ENCODE measurements around the gene ATG9B.

The ATG9B gene

DNA sequence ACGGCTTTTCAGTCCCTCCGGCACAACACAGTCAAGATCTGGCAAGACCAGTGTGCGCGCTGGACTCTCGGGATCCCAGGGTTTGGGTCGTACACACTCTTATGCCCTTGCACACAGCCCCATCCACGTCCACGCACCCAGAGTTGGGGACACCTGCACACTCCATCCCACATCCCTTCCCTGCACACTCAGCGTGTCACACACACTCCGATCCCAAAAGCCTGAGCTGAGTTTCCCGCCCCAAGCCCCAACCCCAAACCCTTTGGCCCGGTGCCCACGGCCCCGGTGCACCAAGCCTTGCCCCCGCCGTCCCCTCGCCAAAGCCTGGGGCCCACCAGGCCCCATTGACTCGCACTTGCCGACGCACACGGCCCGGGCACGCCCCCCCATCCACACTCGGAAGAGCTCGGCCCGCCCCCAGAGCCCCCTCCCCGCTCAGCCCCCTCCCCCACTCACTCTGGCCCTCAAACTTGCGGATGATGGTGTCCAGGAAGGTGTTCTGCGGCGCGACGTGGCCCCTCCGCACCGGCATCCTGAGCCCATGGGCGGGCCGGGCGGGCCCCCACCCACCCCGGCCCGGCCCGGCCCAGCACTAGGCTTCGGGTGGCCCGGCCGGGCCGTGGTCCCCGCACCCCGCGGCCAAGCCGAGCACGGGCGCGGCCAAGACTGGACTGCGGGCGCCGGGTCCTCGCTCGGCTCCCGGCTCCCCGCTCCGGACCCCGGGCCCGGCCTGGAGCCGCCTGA, 46.7 kb downstream of the ATG9B start:
- DNase-seq, result peak; percentile 18

DNA sequence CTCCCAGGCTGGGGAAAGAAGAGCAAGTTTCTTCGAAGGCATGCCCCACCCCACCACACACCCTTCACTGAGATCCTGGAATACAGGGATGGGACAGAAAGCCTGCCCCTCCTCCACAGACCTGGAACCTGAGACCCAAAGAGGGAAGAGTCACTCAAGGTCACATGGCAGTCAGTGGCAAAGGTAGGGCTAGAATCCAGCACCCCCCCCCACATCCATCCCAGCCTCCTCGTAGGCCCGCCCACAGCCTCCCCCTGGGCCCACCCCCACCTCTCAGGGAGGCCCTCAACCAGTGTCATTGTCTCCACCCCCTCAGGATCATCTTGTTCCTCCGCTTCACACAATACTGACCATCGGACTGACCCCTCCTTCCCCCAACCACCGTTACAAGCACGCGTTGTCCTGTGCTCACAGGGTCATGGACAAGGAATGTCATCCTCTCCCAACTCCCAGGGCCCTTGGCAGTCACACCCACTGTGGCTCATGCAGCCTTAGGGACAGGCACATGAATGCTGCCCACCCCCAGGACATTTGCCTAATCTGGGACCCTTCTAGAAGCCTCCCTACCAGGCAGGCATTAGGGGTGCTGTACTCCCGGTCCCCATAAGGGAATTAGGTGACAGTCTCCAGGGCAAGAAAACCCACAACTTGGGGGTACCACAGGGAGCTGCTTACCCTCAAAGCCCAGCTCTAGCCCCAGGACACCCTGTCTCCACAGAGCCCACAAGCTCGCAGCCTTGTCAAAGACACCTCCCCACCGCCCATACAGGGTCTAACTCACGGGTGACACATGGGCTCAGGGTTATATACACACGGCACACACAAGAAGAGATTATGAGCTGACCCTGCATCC, 47.5 kb downstream of the ATG9B start:
- DNase-seq, result peak; percentile 70

DNA sequence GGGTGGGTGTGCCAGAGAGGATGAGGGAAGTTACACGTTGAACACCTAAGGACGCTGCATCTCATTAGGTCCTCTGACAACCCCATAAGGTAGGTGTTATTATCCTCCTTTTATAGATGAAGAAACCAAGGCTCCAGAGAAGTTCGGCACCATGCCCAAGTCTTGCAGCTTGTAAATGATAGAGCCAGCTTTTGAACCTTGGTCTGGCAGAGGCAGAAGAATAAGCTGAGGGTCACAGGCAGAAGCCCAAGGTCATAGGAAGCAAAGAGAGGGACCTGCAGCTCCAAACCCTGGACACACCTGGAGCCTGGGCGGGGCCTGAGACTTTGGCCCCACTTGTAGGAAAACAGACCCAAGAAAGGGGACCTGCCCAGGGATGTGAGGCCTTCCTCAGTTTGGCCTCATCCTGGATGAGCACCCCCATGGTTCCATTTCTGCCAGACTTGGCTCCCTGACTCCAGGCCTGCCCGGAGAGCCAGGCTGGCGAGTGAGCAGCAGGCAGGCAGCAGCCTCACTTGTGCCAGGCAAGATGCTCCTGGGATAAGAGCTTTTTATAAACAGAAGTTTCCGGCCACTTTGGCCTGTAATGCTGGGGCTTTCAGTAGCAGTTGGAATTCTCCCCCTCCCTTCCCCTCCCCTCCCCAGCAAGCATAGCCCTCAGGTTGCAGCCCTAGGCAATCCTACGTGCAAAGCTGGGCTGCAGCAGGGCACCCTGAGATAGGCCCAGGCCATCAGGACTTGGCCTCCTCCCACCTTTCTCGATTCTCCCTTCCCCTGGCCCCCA, 48.6 kb downstream of the ATG9B start:
- no peak for DNase-seq

DNA sequence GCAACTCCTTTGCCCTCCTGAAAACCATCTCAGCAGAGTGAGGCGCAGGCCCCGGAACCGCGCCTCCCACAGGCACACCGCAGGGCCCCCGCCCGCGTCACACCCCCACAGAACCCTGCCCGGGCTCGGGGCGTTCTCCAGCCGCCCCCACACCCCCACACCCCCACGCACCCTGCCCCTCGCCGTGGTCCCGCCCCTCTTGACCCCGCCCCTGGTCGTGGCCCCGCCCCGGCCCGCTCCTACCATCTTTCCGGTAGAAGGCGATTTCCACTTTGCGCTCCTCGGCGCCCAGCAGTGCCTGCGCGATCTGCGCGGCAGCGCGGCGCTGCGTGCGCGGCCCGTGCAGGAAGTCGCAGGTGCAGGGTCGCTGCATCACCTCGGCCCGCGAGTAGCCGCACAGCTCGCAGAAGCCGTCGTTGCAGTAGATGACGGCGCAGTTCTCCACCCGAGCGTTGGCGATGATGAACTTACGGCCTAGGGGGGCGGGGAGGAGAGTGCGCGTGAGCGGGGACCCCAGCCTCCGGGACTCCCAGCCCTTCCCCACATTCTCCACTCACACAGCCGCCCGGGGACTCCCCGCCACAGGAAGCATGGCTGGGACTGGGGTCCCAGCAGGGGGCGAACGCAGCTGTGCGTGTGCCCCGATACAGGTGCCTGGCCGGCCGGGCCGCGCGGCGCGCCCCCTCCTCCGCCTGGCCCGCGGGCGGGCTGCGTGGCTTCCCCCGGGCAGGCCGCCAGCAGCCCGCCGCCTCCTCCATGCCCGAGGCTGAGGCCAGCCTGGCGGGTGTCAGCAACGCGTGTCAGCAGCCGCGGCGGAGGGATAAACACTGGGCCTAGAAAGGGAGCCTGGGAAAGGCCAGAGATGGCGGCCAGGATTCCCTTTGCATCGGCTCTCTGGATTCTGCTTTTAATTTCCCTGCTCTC, 49.6 kb downstream of the ATG9B start:
- peak; percentile 65 for DNase-seq

DNA sequence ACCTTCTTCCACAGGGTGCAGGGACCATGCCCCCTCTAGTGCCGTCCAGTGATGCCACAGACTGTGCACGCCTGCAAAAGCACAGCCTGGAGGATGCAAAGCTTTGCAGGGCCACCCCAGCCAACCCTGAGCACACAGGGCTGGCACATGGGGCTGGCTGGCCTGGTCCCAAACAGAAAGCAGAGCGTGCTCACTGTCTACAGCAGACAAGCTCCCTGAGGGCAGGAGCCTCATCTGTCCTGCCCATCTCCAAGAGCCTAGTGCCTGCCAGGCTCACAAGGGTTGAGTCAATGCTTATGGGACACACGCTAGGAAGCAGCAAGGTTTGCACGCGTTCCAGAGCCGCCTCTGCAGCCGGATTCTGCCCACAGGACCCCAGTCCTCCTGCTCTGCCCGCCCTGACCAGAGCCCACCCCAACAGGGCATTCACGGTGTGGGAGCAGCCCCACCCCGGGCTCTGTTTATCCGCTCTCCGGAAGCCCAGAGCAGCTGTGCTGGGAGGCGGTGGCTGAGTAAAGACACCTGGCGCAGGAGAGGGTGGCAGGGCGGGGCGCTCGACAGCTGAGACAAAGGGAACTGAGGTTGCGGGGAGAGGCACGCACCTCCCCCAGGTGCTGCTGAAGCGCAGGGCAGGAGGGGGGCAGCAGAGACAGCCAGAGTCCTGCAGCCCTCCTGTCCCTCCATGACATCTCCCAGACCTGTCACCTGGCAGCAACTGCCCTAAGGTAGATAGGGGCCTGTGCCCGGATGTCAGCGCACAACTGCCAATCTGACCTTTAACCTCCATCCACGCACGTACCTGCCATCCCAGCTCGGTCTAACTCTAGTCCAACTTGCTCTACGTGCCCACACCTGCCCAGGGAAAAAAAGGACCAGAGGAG, 50.5 kb downstream of the ATG9B start:
- peak; percentile 61 for DNase-seq

DNA sequence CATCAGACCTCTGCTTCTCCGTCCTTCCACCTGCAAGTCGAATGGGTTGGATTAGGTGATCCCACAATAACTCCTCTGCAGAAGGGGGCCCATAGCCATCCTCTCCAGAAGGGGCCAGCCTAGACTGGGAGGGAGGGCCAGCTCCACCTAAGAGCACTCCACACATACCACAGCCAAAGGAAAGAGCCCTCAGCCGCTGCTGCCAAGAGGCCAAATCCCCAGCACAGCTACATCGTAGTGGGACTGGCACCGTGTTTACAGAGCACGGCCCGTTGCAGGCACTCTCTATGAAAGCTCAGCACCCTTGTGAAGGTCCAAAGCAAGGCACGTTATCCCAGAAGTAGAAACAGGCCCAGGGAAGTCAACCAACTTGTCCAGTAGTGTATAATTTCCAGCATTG, 51.6 kb downstream of the ATG9B start:
- DNase-seq, result no peak

DNA sequence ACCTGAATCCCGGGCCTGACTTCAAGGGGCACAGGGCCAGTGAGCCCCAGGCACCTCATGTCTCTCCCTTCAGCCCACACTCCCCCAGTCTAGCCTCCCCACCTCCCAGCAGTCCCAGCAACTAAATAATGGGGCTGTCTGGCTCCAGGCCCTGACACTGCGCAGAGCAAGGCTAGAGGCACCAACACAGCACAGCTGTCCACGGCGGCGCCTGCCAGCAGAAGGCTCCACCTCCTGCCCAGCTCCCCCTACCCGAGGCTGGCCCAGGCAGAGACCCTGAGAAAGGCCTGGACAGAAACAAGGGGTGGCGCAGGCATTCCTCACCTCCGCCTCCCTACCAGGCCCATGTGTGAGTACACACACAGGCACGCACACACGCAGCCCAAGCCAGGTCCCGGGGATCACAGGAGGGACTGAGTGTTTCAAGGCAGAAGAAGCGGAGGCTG, 52.2 kb downstream of the ATG9B start:
- no peak for DNase-seq

DNA sequence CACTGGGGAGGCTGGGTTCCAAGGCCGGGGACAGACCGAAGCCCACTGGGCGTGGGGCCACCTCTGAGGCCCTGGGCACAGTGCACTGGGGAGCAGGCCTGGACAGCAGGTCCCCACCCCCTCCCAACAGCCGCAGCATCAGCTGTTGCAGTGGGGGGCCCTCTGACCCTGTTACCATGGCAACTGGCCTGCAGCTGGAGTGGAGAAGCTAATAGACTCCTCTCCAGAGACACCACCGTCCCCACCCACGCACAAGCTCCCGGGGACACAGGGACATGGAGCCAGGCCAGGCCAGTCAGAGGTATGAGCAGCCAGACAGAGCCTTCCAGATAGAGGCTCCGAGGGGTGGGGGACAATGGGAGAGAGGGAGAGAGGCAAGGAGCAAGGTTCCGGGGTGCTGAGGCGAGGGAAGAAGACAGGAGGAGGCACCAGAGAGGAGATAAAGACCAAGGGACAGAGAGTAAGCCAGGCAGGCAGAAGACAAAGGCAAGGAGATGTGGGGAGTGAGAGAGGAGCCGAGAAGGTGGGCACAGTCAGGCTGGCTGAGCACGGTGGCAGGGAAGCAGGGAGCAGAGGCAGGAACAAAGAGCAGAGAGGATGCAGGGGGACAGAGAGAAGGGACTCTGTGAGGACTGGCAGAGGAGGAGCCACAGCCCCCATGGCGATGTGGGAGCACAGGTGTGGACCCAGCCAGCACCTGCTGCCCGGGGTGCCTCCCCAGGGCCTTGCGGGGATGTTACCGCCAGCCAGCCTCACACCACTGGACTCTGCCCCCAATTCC, 52.9 kb downstream of the ATG9B start:
- no peak for DNase-seq

DNA sequence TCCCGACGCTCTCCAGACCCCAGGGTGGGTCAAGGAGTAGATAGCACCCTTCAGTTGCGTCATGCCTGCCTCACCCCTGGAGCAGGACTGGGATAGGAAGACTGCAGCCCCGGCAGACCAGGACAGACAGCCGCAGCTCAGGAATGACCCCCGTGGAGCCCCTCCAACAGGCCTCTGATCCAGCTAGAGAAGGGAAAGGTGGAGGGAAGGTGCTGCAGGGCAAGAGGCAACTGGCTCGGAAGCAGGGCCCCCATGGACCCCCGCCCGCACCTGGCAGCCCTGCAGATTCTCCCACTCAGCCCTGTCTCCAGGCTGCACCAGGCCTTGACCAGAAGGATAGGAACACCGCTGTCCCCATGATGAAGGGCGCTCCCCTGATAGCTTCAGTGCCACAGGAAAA, 53.9 kb downstream of the ATG9B start:
- DNase-seq, result no peak

DNA sequence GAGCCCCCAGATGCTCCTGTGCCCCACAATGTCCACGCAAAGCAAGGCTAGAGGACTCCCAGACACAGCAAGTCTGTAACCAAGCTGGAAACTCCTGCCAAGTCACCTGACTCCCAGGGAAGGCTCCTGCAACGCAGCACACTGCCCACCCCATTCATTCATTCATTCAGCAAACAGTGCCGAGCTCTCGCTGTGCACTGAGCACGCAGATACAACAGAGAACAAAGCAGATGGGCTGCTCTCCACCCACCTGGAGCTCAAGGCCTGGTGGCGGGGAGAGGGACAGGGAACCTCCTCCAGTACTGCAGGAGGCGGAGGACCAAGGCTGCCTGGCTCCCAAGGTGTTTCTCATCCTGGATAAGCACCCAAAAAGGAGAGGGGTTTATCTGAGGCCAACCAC, 54.8 kb downstream of the ATG9B start:
- DNase-seq, result peak; percentile 71

DNA sequence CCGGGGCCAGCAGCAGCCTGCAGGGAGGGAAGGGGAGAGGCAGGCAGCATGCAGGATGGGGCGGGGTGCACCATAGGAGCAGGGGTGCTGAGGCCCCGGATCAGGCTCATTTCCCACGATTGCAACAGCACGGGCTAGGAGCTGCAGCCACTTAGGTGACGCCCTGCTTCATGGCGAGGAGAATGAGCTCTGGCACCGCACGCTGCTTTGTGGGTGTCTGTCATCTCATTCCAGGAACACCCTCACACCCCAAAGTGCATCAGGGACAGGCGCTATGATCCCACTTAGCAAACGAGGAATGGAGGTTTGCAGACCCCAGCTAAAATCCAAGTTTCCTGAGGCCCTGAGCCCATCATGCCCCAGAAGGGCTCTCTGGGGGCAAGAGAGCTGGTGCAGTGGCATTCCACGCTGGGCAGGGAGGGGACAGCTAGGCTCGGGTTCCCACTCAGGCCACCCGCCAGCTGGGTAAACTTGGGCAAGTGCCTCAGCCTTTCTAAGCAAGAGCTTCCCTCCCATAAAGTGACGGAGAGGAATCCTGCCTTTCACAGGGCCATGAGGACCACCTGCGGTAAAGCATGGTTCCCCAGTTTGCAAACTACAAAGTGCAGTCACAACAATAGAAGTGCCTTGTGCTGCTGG, 55.4 kb downstream of the ATG9B start:
- DNase-seq, result no peak

DNA sequence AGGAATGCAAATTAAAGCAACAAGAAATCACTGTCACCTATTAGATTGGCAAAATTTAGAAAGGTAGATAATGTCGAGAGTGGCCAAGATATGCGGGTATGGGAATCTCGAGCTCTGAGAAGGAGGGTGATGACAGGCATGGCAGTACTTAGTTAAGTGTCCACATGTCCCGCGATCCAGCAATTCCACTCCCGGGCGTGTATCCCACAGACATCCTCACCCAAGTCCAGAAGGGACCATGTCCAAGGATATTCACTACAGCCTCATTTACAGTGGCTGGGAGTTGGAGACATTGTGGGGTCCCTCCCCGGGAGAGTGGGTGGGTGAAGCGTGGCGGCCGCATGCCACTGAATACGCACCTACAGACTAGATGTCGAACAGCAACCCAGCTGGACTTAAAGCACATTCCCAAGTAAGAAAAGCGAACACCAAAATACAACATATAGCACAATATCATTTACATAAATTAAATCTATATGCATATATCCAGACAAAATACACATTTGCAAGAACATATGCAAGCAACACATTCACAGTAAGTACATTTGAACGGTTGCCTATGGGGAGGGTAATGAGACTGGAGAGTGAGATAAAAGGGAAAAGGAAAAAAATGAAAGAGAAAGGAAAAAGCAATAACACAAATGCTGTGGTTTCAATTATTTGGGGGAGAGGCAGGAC, 56.1 kb downstream of the ATG9B start:
- DNase-seq, result no peak

DNA sequence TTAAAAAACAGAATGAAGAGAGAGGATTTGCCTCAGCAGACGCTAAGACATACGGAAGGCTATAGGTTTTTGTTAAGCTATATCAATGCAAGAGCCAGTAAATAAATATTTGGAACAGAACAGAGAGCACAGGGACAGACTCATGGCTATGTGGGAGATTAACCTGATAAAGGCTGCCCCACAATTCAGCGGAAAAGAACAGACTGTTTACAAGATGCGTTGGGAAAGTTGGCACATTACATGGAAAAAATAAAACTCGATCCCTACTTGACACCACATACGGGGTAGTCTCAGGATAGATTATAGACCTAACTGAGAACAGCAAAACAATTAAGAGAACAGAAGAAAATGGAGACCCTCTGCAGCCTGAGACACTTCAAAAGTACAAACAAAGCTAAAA, 56.9 kb downstream of the ATG9B start:
- peak; percentile 8 for DNase-seq

DNA sequence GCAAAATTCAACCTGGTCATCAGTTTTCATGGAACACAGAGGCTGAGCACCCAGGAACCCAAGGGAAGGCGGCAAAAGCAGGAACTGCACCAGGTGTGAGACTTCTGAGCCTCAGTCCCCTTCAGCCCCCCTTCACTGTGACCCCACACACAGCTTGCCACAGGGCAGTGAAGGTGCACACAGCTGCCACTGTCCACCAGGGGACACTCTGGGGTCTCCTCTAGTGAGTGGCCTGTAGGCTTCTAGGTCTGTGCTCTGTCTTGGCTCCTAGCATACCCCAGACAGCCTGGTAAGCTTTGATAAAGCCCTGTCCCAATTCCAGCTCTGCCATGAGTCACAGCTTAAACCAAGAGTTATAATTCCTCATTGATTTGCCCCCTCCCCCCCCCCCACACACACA, 58.3 kb downstream of the ATG9B start:
- DNase-seq, result no peak

DNA sequence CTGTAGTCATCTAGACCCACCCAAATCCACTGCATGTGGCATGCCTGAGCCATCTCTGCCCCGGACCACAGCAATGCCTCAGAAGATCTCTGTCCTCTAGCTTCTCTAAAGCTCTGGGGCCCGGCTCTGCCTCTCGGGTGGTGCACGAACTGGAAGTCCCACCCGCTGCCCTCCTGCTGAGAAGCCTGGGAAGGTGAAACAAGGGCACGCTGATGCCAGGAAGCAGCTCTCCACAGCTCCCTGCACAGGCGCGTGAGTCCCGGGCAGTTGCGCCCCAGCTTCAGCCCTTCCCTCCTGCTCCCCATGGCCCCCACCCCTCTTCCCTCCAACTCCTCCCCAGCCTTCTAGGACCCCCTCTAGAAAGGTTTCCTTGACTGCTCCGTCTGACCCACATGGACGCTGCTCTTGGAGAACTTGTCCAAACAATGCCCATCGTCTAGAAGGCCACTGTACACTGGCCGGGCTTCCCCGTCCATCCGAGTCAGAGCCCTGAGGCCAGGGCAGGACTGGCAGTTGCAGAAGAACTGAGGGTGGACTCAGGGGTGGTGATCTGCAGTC, 58.9 kb downstream of the ATG9B start:
- no peak for DNase-seq

Data from NCI-H2029 treated with DMSO at 0.1 percent for 48 hours (cell line).